ENCODE measurements around the gene EPDR1.

DNA sequence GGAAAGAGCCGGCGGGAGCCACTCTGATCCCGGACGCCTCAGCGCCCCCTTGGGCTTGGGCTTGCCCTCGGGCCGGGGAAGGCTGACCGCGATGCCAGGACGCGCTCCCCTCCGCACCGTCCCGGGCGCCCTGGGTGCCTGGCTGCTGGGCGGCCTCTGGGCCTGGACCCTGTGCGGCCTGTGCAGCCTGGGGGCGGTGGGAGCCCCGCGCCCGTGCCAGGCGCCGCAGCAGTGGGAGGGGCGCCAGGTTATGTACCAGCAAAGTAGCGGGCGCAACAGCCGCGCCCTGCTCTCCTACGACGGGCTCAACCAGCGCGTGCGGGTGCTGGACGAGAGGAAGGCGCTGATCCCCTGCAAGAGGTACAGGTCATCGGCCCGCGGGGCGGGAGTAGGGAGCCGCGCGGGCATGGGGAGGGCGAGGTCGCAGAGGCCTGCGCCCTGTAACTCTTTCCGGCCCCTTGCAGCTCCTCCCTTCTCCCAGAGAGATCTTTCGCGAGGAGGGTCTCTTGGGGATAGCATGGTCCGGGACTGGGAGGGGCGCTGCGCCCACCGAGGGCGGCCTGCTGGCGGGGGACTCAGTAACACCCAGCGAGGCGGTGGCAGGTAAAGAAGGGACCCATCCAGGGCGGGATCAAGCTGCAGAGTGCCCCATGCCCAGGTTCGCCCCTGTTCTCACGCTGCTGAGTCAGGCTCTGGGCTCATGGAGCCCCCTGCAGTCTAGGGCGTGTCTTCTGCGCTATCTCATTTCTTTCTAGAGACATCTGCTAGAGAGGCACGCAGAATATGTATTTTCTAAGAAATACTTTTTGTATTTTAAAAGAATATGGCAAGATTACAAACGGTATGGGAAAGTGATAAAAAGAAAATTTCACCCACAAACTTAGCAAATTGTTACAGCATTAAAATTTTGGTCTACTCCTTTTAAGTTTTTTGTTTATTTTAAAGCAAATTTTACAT lies 687 bp downstream of the EPDR1 start:
- no peak for TF ChIP-seq POLR2A (IDR thresholded peaks at IDR 0.05)
- TF ChIP-seq, protein P1, sequence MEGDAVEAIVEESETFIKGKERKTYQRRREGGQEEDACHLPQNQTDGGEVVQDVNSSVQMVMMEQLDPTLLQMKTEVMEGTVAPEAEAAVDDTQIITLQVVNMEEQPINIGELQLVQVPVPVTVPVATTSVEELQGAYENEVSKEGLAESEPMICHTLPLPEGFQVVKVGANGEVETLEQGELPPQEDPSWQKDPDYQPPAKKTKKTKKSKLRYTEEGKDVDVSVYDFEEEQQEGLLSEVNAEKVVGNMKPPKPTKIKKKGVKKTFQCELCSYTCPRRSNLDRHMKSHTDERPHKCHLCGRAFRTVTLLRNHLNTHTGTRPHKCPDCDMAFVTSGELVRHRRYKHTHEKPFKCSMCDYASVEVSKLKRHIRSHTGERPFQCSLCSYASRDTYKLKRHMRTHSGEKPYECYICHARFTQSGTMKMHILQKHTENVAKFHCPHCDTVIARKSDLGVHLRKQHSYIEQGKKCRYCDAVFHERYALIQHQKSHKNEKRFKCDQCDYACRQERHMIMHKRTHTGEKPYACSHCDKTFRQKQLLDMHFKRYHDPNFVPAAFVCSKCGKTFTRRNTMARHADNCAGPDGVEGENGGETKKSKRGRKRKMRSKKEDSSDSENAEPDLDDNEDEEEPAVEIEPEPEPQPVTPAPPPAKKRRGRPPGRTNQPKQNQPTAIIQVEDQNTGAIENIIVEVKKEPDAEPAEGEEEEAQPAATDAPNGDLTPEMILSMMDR (IDR thresholded peaks at IDR 0.05): peak in 3 of 4 experiments; percentile 15 to 32 (median 26)

Data from uterus (tissue), 2 donors.